HK-2 (cell line): ENCODE data around the gene SUMF2.
A peak's percentile ranks its signal among the peaks of the same experiment; 100 is the strongest.
"Not testable (repeated sequence)": the region's sequence is repeated elsewhere in the genome, so short reads cannot be mapped to it uniquely, and the experiment has no call there.

Experiments
- DNase-seq: peaks from one replicate; pipeline ENCODE4 v3.0.0-alpha.2; 2018; ENCODE audit not compliant: unreplicated experiment

The SUMF2 gene

DNA sequence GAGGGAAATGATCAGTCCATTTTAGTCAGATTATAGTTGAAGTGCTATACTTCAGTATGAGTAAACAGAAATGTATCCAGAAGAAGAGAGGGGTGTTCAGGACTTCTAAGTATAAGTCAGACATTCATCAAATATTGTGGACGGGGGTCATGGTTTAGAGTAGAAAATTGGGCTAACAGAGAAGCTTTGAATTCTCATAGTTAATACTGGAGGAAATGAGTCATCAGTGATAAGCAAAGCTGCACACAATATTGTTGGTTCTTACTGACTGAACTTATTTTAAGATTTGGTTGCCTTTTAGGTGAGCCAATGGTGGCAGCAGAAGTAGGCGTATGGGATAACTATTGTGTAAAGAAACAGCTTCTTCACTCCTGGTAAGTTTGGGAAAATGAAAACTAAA, 1.7 kb upstream of the SUMF2 start:
- DNase-seq: no peak

DNA sequence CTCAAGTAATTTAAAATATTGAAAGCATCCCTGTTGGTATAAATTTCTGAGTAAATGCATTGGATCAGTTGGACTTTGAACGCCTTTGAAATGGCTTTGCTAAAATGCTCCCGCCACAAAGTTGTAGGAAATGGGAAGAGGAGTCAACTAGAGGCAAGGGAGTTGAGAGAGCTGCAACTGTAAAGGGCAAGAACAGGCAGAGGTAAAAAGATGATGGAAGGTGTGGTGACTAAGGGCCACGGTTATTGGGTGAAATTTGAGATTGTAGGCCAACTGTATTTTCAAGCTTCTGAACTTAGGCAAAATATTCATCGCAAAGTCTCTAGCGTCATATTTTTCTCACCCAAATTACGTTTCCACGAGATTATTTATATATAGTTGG, 595 bp upstream of the SUMF2 start:
- no peak for DNase-seq

DNA sequence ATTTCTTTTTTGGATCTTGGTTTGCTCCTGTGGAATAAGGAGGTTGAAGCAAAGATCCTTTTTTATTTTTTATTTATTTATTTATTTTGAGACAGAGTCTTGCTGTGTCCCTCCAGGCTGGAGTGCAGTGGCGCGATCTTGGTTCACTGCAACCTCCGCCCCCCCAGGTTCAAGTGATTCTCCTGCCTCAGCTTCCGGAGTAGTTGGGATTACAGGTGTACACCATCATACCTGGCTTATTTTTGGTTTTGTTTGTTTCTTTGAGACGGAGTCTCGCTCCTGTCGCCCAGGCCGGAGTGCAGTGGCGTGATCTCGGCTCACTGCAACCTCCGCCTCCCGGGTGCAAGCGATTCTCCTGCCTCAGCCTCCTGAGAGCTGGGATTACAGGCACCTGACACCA, 2.3 kb downstream of the SUMF2 start:
- DNase-seq: not testable (repeated sequence)

DNA sequence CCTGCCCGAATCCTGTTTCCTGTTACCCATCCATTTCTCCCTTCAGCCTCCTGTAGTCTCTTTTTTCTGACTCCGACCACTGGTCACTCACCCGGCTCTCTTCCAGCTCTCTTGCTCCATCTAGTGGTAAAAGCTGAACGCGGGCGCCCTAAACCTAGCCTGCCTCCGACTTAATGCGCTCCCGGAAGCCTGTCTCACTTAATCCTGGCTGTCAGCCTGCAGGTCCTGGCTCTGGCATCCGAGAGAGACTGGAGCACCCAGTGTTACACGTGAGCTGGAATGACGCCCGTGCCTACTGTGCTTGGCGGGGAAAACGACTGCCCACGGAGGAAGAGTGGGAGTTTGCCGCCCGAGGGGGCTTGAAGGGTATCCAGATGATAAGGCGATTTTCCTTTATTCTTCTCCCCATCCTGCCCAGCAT, 10.3 kb downstream of the SUMF2 start:
- DNase-seq: peak; percentile 88

DNA sequence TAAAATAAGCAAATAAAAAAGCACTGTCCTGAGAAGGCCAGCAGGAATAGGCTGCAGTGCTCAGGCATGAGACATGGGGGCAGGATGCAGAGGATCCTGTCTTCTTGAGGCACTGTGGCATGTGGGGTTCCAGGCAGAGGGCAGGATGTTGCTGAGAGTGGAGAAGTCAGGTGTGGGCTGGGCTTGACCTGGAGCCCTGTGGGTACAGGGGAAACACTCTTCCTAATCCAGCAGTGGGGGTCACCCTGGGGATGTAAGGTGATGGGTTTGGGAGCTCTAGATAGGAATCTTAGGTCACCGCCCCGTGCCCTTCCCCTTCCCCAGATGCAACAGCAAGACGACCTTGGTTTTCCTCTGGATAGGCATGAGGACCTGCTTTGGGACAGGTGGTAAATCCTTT, 13.6 kb downstream of the SUMF2 start:
- DNase-seq: no peak

DNA sequence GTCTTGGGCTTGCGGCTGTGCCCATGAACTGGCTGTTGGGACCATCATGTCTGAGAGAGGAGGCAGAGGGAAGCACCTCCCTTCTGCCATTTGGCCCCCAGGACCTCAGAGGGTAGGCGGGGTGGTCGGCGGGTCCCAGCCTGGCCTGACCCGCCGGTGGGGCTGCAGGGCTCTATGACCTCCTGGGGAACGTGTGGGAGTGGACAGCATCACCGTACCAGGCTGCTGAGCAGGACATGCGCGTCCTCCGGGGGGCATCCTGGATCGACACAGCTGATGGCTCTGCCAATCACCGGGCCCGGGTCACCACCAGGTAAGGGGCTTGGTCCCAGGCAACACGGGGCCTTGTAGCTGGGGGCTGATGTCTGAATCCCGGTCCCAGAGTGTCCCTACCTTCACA, 14.1 kb downstream of the SUMF2 start:
- no peak for DNase-seq

DNA sequence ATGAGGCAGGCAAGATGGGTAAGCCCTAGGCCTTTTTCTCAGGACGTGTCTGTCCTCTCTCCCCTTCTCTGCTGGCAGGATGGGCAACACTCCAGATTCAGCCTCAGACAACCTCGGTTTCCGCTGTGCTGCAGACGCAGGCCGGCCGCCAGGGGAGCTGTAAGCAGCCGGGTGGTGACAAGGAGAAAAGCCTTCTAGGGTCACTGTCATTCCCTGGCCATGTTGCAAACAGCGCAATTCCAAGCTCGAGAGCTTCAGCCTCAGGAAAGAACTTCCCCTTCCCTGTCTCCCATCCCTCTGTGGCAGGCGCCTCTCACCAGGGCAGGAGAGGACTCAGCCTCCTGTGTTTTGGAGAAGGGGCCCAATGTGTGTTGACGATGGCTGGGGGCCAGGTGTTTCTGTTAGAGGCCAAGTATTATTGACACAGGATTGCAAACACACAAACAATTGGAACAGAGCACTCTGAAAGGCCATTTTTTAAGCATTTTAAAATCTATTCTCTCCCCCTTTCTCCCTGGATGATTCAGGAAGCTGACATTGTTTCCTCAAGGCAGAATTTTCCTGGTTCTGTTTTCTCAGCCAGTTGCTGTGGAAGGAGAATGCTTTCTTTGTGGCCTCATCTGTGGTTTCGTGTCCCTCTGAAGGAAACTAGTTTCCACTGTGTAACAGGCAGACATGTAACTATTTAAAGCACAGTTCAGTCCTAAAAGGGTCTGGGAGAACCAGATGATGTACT, 15.5 kb downstream of the SUMF2 start:
- no peak for DNase-seq

DNA sequence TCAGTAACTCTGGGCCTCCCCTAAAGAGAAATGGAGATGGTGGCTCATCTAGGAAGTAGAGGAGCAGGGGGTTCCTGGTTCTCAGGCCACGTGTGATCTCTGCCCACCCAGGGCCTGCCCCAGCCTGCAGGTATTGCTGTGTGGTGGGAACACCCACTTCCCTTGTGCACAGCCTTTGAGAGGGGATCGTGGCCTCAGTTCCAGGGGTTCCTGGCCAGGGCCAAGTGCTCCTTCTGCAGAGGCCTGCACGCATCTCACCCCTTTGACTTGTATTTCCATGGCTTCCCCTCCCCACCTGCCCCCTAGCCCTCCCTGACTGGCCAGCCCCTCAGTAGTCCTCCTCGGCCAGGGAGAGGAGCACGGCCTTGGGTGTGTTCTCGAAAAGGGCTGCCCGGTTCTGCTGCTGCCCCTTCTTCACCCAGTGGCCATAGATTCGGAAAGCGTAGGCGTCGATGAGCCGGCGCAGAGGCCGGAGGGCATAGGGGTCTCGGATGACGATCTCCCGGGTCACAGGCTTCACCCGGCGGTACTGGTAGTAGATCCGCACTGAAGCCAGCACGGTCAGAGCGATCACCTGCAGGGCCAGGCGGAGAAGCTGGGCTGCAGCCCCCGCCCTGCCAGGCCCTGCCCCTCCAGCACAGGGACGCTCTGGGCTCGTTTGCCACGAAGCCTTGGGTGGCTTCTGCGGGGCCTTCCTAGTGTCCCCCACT, 16.8 kb downstream of the SUMF2 start:
- not testable (repeated sequence) for DNase-seq

DNA sequence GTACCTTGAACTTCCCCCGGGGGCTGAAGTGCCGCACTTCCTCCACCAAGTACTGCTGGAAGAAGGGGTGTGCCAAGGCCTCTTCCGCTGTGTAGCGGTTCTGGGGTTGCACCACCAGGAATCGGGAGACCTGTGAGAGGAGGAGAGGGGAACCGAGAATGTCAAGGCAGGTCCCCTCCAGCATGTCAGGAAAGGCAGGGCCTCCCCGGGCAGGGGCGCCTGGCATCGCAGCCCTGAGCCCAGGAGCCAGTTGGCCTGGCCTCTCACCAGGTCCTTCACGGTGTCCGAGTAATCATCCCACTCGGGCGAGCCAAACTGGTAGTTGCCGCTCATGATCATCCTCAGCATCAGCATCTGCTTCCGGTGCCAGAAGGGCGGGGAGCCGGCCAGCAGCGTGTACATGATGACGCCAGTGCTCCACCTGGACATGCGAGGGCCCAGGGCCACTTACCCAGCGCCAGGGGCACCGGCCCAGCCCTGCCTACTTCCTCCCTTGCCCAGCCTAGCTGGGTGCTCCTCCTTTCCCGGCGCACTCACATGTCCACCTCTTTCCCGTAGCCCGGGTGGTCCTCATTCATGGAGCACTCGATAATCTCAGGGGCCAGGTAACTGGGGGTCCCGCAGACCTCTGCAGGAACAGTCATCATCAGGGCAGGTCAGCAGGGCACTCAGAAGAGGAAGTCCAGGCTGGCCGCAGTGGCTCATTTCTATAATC, 17.7 kb downstream of the SUMF2 start:
- DNase-seq: no peak

DNA sequence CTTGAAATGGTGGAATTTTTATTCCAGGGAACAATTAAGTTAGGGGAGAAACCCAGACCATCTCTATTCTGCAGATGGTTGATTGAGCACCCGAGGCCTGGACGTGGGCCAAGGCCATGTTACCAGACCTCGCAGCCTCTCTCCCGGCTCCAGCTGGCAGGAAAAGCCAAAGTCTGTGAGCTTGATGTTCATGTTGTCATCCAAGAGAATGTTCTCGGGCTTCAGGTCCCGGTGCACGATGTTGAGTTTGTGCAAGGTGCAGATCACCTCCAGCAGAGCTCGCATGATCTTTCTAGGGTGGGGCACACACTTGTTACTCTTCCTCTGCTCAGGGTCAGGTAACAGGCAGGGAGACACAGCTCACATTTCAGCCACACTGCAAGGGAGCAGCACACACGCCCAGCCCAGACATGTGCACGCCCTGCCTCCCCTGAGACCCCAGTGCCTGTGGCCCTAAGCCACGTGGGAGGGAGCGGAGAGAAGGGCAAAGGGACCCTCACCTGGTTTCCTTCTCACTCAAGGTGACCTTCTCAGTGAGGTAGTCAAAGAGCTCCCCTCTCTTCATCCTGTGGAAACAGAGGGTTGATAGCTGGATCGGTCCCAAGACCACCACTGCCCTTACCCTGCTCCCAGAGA, 19.2 kb downstream of the SUMF2 start:
- no peak for DNase-seq

DNA sequence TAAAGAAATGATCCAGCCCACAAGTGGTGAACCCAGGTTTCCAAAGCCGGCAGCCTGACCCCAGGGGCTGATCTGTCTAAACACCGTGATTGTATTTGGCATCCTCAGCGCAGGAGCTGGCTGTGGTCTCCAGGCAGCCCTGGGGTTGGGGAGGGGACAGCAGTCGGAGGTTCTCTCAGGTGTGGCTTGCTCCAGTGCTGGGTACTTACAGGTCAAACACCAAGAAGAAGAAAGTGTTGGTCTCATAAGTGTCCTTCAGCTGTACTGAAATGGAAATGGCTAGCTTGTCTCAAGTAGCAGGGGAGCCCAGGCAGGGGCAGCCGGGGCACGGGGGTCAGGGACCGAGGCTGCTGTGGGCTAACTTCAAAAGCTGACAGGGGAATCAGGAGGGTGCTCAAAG, 22.7 kb downstream of the SUMF2 start:
- no peak for DNase-seq

DNA sequence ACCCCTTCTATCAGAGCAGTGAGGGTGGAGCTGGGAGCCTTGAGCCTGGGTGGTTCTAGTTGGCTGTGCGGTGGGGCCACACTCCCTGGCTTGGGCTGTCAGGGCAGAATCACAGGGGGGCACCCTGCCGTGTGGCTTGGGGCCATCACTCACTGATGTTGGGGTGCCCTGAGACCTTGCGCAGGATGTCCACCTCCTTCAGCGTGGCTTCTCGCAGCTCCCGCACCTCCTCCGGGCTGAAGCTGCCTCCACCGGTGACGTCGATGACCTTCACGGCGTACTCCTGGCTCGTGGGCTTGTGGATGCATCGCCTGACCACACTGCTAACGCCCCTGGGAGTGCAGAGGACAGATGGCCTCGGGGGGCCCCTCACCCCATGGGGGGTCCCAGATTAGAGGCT, 23.4 kb downstream of the SUMF2 start:
- no peak for DNase-seq

DNA sequence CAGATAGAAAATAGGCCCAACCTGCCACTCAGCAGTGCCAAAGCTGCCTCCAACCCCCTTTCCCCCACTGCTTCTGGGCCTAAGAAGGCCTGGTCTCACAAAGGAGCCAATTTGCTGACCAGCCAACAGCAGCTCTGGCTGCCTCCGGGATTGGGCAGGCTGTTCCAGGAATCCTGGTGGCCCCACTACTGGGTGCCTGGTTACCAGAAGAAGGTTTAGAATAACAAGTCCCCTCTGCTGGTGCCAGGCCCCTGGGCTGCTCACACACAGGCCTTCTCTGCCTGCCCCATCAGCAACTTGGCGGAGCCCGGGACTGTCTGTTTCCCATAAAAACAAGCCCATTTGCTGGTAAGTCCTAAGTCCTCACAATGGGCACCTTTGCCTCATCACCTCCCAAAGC, 27.5 kb downstream of the SUMF2 start:
- no peak for DNase-seq

DNA sequence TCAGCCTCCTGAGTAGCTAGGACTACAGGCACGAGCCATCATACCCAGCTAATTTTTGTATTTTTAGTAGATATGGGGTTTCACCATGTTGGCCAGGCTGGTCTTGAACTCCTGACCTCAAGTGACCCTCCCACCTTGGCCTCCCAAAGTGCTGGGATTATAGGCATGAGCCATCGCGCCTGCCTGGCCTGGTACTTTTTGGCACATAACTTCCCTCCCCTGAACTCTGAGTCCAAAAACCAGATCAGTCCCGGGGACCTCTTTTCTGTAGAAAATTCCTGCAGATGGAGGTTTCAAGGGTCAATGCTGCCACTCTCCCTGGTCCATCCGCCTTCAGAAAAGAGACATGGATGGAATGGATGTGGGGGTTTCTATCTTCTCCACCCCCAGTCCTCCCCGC, 28.3 kb downstream of the SUMF2 start:
- not testable (repeated sequence) for DNase-seq

DNA sequence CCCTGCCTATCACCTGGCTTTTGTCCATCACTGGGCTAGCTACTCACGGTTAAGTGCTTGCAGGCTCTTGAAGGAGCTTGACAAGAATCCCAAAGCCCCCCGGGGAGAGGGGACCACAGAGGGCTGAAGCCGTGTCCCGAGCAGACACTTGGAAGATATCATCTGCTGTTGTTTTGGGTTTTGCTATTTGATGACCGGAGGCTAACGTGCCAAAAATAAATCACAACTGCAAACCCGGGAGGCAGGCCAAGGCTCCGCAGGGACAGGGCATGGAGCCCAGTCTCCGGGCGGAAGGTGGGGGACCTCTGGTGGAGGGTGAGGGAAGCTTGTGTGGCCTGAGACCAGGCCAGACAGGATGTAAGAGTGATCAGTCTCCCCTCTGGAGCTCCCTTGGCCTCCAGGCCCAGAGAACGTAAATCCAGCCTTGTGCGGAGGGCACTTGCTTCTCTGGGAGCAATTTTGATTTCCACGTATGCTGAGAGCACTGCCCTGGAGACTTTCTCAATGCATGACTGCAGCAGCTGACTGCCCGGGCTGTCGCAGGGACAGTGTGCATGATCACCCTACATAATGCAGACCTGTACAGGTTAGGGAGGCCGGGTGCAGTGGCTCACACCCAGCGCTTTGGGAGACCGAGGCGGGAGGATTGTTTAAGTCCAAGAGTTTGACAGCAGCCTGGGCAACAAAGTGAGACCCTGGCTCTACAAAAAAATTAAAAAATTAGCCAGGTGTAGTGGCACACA, 28.9 kb downstream of the SUMF2 start, which contains the start of gene PHKG1:
Gene PHKG1 (minus strand): TSS at position 164 of the 743 bp plus-strand sequence. CDS start 4,011 bp downstream, outside the sequence.
- DNase-seq: peak; percentile 39

DNA sequence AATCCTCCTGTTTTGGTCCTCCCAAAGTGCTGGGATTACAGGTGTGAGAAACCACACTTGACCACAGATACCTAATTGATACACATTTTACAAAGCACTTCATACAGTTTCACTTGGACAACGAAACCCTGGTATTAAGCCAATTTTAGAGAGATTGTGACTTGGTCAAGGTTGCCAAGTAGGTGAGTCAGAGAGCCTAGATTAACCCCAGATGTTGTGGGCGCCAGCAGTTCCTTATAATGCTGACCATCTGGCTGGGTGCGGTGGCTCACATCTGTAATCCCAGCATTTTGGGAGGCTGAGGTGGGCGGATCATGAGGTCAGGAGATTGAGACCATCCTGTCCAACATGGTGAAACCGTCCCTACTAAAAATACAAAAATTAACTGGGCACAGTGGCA, 33.6 kb downstream of the SUMF2 start:
- no peak for DNase-seq

DNA sequence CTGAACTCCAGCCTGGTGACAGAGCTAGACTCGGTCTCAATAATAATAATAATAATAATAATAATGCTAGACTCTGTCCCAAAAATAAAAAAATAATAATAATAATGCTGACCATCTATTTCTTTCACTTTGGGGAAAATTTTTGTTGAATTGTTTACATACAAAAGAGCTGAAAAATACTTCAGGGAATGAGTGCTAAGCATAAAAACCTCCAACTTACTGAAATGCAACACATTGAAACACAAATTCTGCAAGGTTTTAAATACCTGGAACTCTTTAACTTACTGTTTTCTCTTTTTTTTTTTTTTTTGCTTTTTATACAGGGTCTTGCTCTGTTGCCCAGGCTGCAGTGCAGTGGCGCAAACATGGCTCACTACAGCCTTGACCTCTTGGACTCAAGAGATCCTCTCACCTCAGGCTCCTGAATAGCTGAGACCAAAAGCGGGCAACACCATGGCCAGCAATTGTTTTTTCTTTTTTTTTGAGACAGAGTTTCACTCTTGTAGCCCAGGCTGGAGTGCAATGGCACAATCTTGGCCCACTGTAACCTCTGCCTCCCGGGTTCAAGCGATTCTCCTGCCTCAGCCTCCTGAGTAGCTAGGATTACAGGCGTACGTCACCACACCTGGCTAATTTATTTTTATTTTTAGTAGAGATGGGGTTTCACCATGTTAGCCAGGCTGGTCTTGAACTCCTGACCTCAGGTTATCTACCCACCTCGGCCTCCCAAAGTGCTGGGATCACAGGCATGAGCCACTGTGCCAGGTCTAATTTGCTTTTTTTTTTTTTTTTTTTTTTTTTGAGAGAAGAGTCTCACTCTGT, 34.3 kb downstream of the SUMF2 start:
- DNase-seq: not testable (repeated sequence)

DNA sequence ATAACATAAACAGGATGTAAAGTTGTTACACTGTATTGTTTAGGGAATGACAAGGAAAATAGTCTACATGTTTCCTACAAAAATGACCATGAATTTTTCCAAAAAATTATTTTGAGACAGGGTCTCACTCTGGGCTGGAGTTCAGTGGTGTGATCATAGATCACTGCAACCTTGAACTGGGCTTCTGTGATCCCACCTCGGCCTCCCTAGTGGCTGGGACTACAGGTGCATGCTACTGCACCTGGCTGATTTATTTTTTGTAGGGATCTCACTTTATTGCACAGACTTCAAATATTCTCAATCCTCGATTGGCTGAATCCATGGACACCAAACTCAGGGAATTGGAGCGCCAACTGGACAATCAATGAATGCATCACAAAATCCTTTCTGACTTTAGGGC, 35.6 kb downstream of the SUMF2 start:
- no peak for DNase-seq

DNA sequence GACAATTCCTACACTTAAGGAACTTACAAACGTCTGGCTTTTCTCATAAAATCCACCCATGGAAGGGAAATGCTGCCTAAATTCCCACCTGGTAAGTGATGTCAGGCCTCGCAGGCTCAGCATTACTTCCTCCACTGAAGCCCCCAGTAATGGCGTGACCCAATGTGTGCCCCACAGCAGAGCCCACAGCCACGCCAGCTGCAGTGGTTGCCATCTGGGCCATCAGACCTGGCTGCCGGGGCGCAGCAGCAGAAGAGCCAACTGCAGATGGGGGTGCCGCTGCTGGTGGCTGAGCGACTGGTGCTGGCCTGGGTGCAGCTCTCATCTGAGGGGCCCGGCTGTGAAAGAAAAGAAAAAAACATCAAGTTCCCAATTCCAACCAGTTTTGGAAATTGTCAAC, 40.1 kb downstream of the SUMF2 start:
- not testable (repeated sequence) for DNase-seq

DNA sequence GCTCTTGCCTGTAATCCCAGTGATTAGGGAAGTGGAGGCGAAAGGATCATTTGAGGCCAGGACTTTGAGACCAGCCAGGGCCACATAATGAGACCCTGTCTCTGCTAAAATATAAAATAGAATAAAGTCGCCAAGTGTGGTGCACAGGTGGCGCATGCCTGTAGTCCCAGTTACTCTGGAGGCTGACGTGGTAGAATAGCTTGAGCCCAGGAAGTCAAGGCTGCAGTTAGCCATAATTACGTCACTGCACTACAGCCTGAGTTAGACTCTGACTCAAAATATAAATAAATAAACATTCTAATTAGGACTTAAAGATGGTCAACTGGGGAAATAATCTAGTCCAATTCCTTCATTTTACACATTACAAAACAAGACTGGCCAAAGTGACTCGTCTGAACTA, 41.4 kb downstream of the SUMF2 start:
- peak; percentile 25 for DNase-seq
